ENCODE data around the gene CCDC158. TPM values are rescaled to one million over a fixed set of nuclear protein-coding genes. Genes with fewer than 3 reads are reported as not detected.

Gene CCDC158
- total RNA-seq, 1 experiment from 2014 or later: not detected

- Histone ChIP-seq H3K9me3 (replicated peaks) (peaks cover 20% of the 10 kb centered on the region), H3K4me3 (no peak overlapping the region), H3K4me1 (no peaks in the 10 kb centered on the region), H3K27ac (no peak overlapping the region), H3K27me3 (no peaks in the 10 kb centered on the region), H3K36me3 (no peaks in the 10 kb centered on the region)
- no peak for DNase-seq
Measured at GRCh38 chr4:76325072-76325471, 95.9 kb downstream of the CCDC158 start.

- Histone ChIP-seq H3K27me3 (no peaks in the 10 kb centered on the region), H3K4me1 (no peaks in the 10 kb centered on the region), H3K9me3 (replicated peaks) (peaks cover 20% of the 10 kb centered on the region), H3K27ac (no peak overlapping the region), H3K4me3 (no peak overlapping the region), H3K36me3 (no peaks in the 10 kb centered on the region)
- DNase-seq: no peak
Measured at GRCh38 chr4:76322236-76322635, 98.7 kb downstream of the CCDC158 start.

GRCh38 chr4:76316131-76316530, 104.8 kb downstream of the CCDC158 start:
- no peaks in the 10 kb centered on the region for H3K36me3 ChIP-seq
- H3K4me3 ChIP-seq: no peak overlapping the region
- DNase-seq: no peak
- H3K9me3 ChIP-seq (replicated peaks): no peaks in the 10 kb centered on the region; the same call in 1 of the 2 replicates
- H3K27me3 ChIP-seq: no peaks in the 10 kb centered on the region
- no peaks in the 10 kb centered on the region for H3K4me1 ChIP-seq
- H3K27ac ChIP-seq: no peak overlapping the region

- H3K27me3 ChIP-seq: no peaks in the 10 kb centered on the region
- H3K27ac ChIP-seq: no peak overlapping the region
- H3K4me1 ChIP-seq: no peaks in the 10 kb centered on the region
- H3K9me3 ChIP-seq (replicated peaks): no peaks in the 10 kb centered on the region; the same call in 1 of the 2 replicates
- H3K36me3 ChIP-seq: no peaks in the 10 kb centered on the region
- no peak for DNase-seq
- no peak overlapping the region for H3K4me3 ChIP-seq
Measured at GRCh38 chr4:76315267-76315918, 105.5 kb downstream of the CCDC158 start.

- Histone ChIP-seq H3K27ac (no peak overlapping the region), H3K27me3 (no peaks in the 10 kb centered on the region), H3K4me3 (no peak overlapping the region), H3K36me3 (no peaks in the 10 kb centered on the region; the same call in 1 of the 2 replicates), H3K4me1 (peaks cover 2% of the 10 kb centered on the region; the same call in 1 of the 2 replicates), H3K9me3 (replicated peaks) (no peaks in the 10 kb centered on the region; the same call in 1 of the 2 replicates)
- no peak for DNase-seq
Measured at GRCh38 chr4:76313547-76313946, 107.4 kb downstream of the CCDC158 start.

GRCh38 chr4:76312457-76312856, 108.5 kb downstream of the CCDC158 start:
- no peaks in the 10 kb centered on the region; the same call in 1 of the 2 replicates for H3K36me3 ChIP-seq
- peaks cover 6% of the 10 kb centered on the region; the same call in 1 of the 2 replicates for H3K4me1 ChIP-seq
- H3K27ac ChIP-seq: no peak overlapping the region
- DNase-seq: no peak
- no peaks in the 10 kb centered on the region; the same call in 1 of the 2 replicates for H3K9me3 ChIP-seq (replicated peaks)
- H3K4me3 ChIP-seq: no peak overlapping the region
- H3K27me3 ChIP-seq: no peaks in the 10 kb centered on the region

- H3K27me3 ChIP-seq: no peaks in the 10 kb centered on the region
- H3K27ac ChIP-seq: no peak overlapping the region
- H3K4me3 ChIP-seq: no peak overlapping the region
- no peaks in the 10 kb centered on the region; the same call in 1 of the 2 replicates for H3K36me3 ChIP-seq
- peak; percentile 33 to 57 for DNase-seq
- peaks cover 6% of the 10 kb centered on the region; the same call in 1 of the 2 replicates for H3K4me1 ChIP-seq
- no peaks in the 10 kb centered on the region; the same call in 1 of the 2 replicates for H3K9me3 ChIP-seq (replicated peaks)
Measured at GRCh38 chr4:76311896-76312331, 109.0 kb downstream of the CCDC158 start.

GRCh38 chr4:76310683-76311082, 110.3 kb downstream of the CCDC158 start:
- no peak overlapping the region for H3K27ac ChIP-seq
- DNase-seq: no peak
- peaks cover 6% of the 10 kb centered on the region; the same call in 1 of the 2 replicates for H3K4me1 ChIP-seq
- no peak overlapping the region for H3K4me3 ChIP-seq
- H3K36me3 ChIP-seq: no peaks in the 10 kb centered on the region; the same call in 1 of the 2 replicates
- H3K27me3 ChIP-seq: no peaks in the 10 kb centered on the region
- no peaks in the 10 kb centered on the region; the same call in 1 of the 2 replicates for H3K9me3 ChIP-seq (replicated peaks)

GRCh38 chr4:76309939-76310550, 110.9 kb downstream of the CCDC158 start:
- H3K4me3 ChIP-seq: no peak overlapping the region
- H3K27ac ChIP-seq: no peak overlapping the region
- no peaks in the 10 kb centered on the region for H3K27me3 ChIP-seq
- H3K9me3 ChIP-seq (replicated peaks): no peaks in the 10 kb centered on the region
- H3K4me1 ChIP-seq: peaks cover 6% of the 10 kb centered on the region; the same call in 1 of the 2 replicates
- no peak for DNase-seq
- no peaks in the 10 kb centered on the region; the same call in 1 of the 2 replicates for H3K36me3 ChIP-seq

- DNase-seq: peak; percentile 38 to 48
- Histone ChIP-seq H3K9me3 (replicated peaks) (no peaks in the 10 kb centered on the region), H3K27ac (no peak overlapping the region), H3K4me1 (peaks cover 6% of the 10 kb centered on the region; the same call in 1 of the 2 replicates), H3K4me3 (no peak overlapping the region), H3K36me3 (no peaks in the 10 kb centered on the region; the same call in 1 of the 2 replicates), H3K27me3 (no peaks in the 10 kb centered on the region)
Measured at GRCh38 chr4:76308548-76308947, 112.4 kb downstream of the CCDC158 start.

GRCh38 chr4:76307660-76308014, 113.3 kb downstream of the CCDC158 start:
- peak; percentile 24 to 36 for DNase-seq
- peak overlapping the region; percentile 68 for H3K4me3 ChIP-seq
- no peaks in the 10 kb centered on the region for H3K27me3 ChIP-seq
- peaks cover 6% of the 10 kb centered on the region; the same call in 1 of the 2 replicates for H3K4me1 ChIP-seq
- H3K27ac ChIP-seq: no peak overlapping the region
- H3K9me3 ChIP-seq (replicated peaks): no peaks in the 10 kb centered on the region
- H3K36me3 ChIP-seq: no peaks in the 10 kb centered on the region; the same call in 1 of the 2 replicates

- Histone ChIP-seq H3K27ac (peak overlapping the region; percentile 62), H3K27me3 (no peaks in the 10 kb centered on the region), H3K9me3 (replicated peaks) (no peaks in the 10 kb centered on the region), H3K36me3 (no peaks in the 10 kb centered on the region; the same call in 1 of the 2 replicates), H3K4me1 (peaks cover 10% of the 10 kb centered on the region), H3K4me3 (peak overlapping the region; percentile 68)
- DNase-seq: peak; percentile 50 to 60
Measured at GRCh38 chr4:76306882-76307659, 113.9 kb downstream of the CCDC158 start.

- peaks cover 16% of the 10 kb centered on the region for H3K4me1 ChIP-seq
- no peaks in the 10 kb centered on the region for H3K9me3 ChIP-seq (replicated peaks)
- H3K4me3 ChIP-seq: peak within 1 kb of the TSS; percentile 68
- H3K36me3 ChIP-seq: no peaks in the 10 kb centered on the region; the same call in 1 of the 2 replicates
- peak; percentile 74 to 78 for DNase-seq
- H3K27ac ChIP-seq: peak within 1 kb of the TSS; percentile 62
- no peaks in the 10 kb centered on the region for H3K27me3 ChIP-seq
Measured at GRCh38 chr4:76305971-76306881, 114.7 kb downstream of the CCDC158 start, which contains the start of gene STBD1. TSS of gene STBD1 (plus strand) at chr4:76306733. CDS start at chr4:76306770, 37 bp downstream.

All from SJCRH30 (cell line).